Globus pallidus (tissue), 1 donor: Measurements from ENCODE around the gene ME1.
"Not testable (repeated sequence)": the region's sequence is repeated elsewhere in the genome, so short reads cannot be mapped to it uniquely, and the experiment has no call there.

Source experiments
- DNase-seq: peaks from one replicate; pipeline ENCODE4 v3.0.0-alpha.2; 2015; ENCODE audit warnings: low spot score

The ME1 gene

GRCh38 chr6:83352424-83353061 lies 78.3 kb downstream of the ME1 start:
- no peak for DNase-seq

GRCh38 chr6:83343121-83343520 lies 87.7 kb downstream of the ME1 start:
- no peak for DNase-seq

GRCh38 chr6:83341765-83342164 lies 89.1 kb downstream of the ME1 start:
- no peak for DNase-seq

- DNase-seq: not testable (repeated sequence)
Observed at GRCh38 chr6:83333916-83334315, 96.9 kb downstream of the ME1 start.

GRCh38 chr6:83333500-83333899 lies 97.4 kb downstream of the ME1 start:
- no peak for DNase-seq

GRCh38 chr6:83314693-83315092 lies 116.2 kb downstream of the ME1 start:
- DNase-seq: no peak

- DNase-seq: no peak
Observed at GRCh38 chr6:83313882-83314281, 117.0 kb downstream of the ME1 start.

GRCh38 chr6:83311231-83311630 lies 119.6 kb downstream of the ME1 start:
- no peak for DNase-seq

- no peak for DNase-seq
Observed at GRCh38 chr6:83310046-83310445, 120.8 kb downstream of the ME1 start.

- DNase-seq: no peak
Observed at GRCh38 chr6:83309344-83309743, 121.5 kb downstream of the ME1 start.

- DNase-seq: no peak
Observed at GRCh38 chr6:83308833-83309232, 122.0 kb downstream of the ME1 start.

- no peak for DNase-seq
Observed at GRCh38 chr6:83307849-83308248, 123.0 kb downstream of the ME1 start.

GRCh38 chr6:83303426-83303825 lies 127.4 kb downstream of the ME1 start:
- DNase-seq: no peak

- no peak for DNase-seq
Observed at GRCh38 chr6:83294676-83295075, 136.2 kb downstream of the ME1 start.

- DNase-seq: no peak
Observed at GRCh38 chr6:83292900-83293843, 137.7 kb downstream of the ME1 start.

- not testable (repeated sequence) for DNase-seq
Observed at GRCh38 chr6:83287298-83287697, 143.6 kb downstream of the ME1 start.

GRCh38 chr6:83285917-83286316 lies 144.9 kb downstream of the ME1 start:
- DNase-seq: no peak

GRCh38 chr6:83273596-83273995 lies 157.3 kb downstream of the ME1 start:
- DNase-seq: no peak

- no peak for DNase-seq
Observed at GRCh38 chr6:83270971-83271719, 159.7 kb downstream of the ME1 start.

GRCh38 chr6:83265384-83265783 lies 165.5 kb downstream of the ME1 start:
- DNase-seq: no peak

GRCh38 chr6:83260577-83260976 lies 170.3 kb downstream of the ME1 start:
- DNase-seq: no peak

- DNase-seq: no peak
Observed at GRCh38 chr6:83258517-83258916, 172.3 kb downstream of the ME1 start.

- DNase-seq: no peak
Observed at GRCh38 chr6:83257791-83258190, 173.1 kb downstream of the ME1 start.
